ENCODE results near the gene MAD1L1. TPM values are rescaled to one million over a fixed set of nuclear protein-coding genes. Genes with fewer than 3 reads are reported as not detected.

Gene MAD1L1
- total RNA-seq, 1 experiment from 2014 or later = 38.5 TPM

GRCh38 chr7:2066251-2066919 is 166.4 kb downstream of the MAD1L1 start:
- H3K27me3 ChIP-seq (ENCODE audit: insufficient read depth, low read length) = no peaks in the 10 kb centered on the region
- H2AFZ ChIP-seq (ENCODE audit: low read depth, low read length, poor library complexity, severe bottlenecking) = no peak overlapping the region
- no peaks in the 10 kb centered on the region for H3K9me2 ChIP-seq (ENCODE audit: insufficient read depth)
- peaks cover 0 to 15% of the 10 kb centered on the region in 2 experiments; a peak in 2 of 4 replicates for H3K4me1 ChIP-seq (ENCODE audit: control insufficient read depth in 1 of 2, insufficient read depth in 2 of 2, low read length in 2 of 2)
- H3K36me3 ChIP-seq (ENCODE audit: control insufficient read depth in 1 of 2, insufficient read depth in 2 of 2, low read length in 2 of 2) = no peaks in the 10 kb centered on the region; a peak in 1 of 4 replicates
- H3K4me3 ChIP-seq (replicated peaks in 1 of 2; ENCODE audit: low read depth in 1 of 2, low read length in 2 of 2) = no peak overlapping the region
- BruUV-seq (replicated peaks) = no TSS peak
- no peak overlapping the region for H3K9ac ChIP-seq (ENCODE audit: low read length)
- TF ChIP-seq CBX3 (IDR thresholded peaks at IDR 0.05; ENCODE audit: low read depth) = no peak
- no peak for TF ChIP-seq EZH2phosphoT487 (IDR thresholded peaks at IDR 0.05; ENCODE audit: borderline replicate concordance)
- TF ChIP-seq JUND (IDR thresholded peaks at IDR 0.05) = no peak
- TF ChIP-seq ZNF274 (IDR thresholded peaks at IDR 0.05; ENCODE audit: low read depth, low read length) = no peak
- no peak overlapping the region for H3K4me2 ChIP-seq (ENCODE audit: low read length)
- intact Hi-C loops (cut with micrococcal nuclease) = no loop called here
- H3K27ac ChIP-seq (ENCODE audit: low read depth, low read length) = no peak overlapping the region
- ATAC-seq (no peak), DNase-seq (ENCODE audit: low read depth, low spot score) (no peak)
- POLR2A ChIA-PET = no interaction called here
- CTCF ChIA-PET = no interaction called here
- no peaks in the 10 kb centered on the region for H3K9me3 ChIP-seq (ENCODE audit: control insufficient read depth in 1 of 2, insufficient read depth in 1 of 2, low read depth in 1 of 2, low read length in 2 of 2)
- no peaks in the 10 kb centered on the region for H4K20me1 ChIP-seq (ENCODE audit: insufficient read depth)
- RAD21 ChIA-PET (ENCODE audit: low non-redundant PET in 1 of 2, low total read pairs in 2 of 2, uncharacterized antibody in 2 of 2, unreplicated experiment in 2 of 2) = no interaction called here
- H3K79me2 ChIP-seq (ENCODE audit: insufficient read depth, low read length) = no peaks in the 10 kb centered on the region

GRCh38 chr7:2065528-2065927 is 167.2 kb downstream of the MAD1L1 start:
- peaks cover 0 to 15% of the 10 kb centered on the region in 2 experiments; a peak in 2 of 4 replicates for H3K4me1 ChIP-seq (ENCODE audit: control insufficient read depth in 1 of 2, insufficient read depth in 2 of 2, low read length in 2 of 2)
- H4K20me1 ChIP-seq (ENCODE audit: insufficient read depth) = no peaks in the 10 kb centered on the region
- no peak overlapping the region for H3K4me2 ChIP-seq (ENCODE audit: low read length)
- POLR2A ChIA-PET = no interaction called here
- CTCF ChIA-PET = no interaction called here
- intact Hi-C loops (cut with micrococcal nuclease) = no loop called here
- no TSS peak for BruUV-seq (replicated peaks)
- H3K9me2 ChIP-seq (ENCODE audit: insufficient read depth) = no peaks in the 10 kb centered on the region
- no peak overlapping the region for H2AFZ ChIP-seq (ENCODE audit: low read depth, low read length, poor library complexity, severe bottlenecking)
- H3K79me2 ChIP-seq (ENCODE audit: insufficient read depth, low read length) = no peaks in the 10 kb centered on the region
- H3K9me3 ChIP-seq (ENCODE audit: control insufficient read depth in 1 of 2, insufficient read depth in 1 of 2, low read depth in 1 of 2, low read length in 2 of 2) = peaks cover under 1% of the 10 kb centered on the region in 2 experiments; a peak in 2 of 4 replicates
- no peaks in the 10 kb centered on the region for H3K27me3 ChIP-seq (ENCODE audit: insufficient read depth, low read length)
- no peak for ATAC-seq
- no peak for DNase-seq (ENCODE audit: low read depth, low spot score)
- H3K9ac ChIP-seq (ENCODE audit: low read length) = no peak overlapping the region
- H3K27ac ChIP-seq (ENCODE audit: low read depth, low read length) = no peak overlapping the region
- RAD21 ChIA-PET (ENCODE audit: low non-redundant PET in 1 of 2, low total read pairs in 2 of 2, uncharacterized antibody in 2 of 2, unreplicated experiment in 2 of 2) = no interaction called here
- TF ChIP-seq ZNF274 (IDR thresholded peaks at IDR 0.05; ENCODE audit: low read depth, low read length) (no peak), EZH2 (IDR thresholded peaks at IDR 0.05) (no peak), ZBTB33 (IDR thresholded peaks at IDR 0.05; ENCODE audit: extremely low read depth, insufficient replicate concordance, low read length) (no peak), CEBPB (IDR thresholded peaks at IDR 0.05; ENCODE audit: low read depth) (no peak), POLR2A (IDR thresholded peaks at IDR 0.05; ENCODE audit: borderline replicate concordance, extremely low read depth, insufficient read depth, insufficient read length) (no peak), EGR1 (IDR thresholded peaks at IDR 0.05; ENCODE audit: low read depth) (no peak)
- H3K36me3 ChIP-seq (ENCODE audit: control insufficient read depth in 1 of 2, insufficient read depth in 2 of 2, low read length in 2 of 2) = no peaks in the 10 kb centered on the region; a peak in 1 of 4 replicates
- H3K4me3 ChIP-seq (replicated peaks in 1 of 2; ENCODE audit: low read depth in 1 of 2, low read length in 2 of 2) = no peak overlapping the region
